B cell (primary cell): Measurements from ENCODE around the gene CYTIP.

Source experiments
- CTCF ChIP-seq: fragments of 200-600 bp; IDR thresholded peaks from one replicate; pipeline ENCODE4 v1.8.0; 2022; ENCODE audit warnings: antibody characterized with exemption, mild to moderate bottlenecking
- EZH2 ChIP-seq: IDR thresholded peaks from 2 replicates; pipeline ENCODE4 v1.6.1; 2012; ENCODE audit warnings: borderline replicate concordance, low read depth, mild to moderate bottlenecking, moderate library complexity, low read length; ENCODE audit not compliant: insufficient read depth, poor library complexity, severe bottlenecking

GRCh38 chr2:157463002-157463401, 19.1 kb upstream of the CYTIP start:
- TF ChIP-seq EZH2 (no peak), CTCF (no peak)
